AG04450 (cell line): ENCODE data around the gene TRPC1. TPM values are rescaled to one million over a fixed set of nuclear protein-coding genes. Genes with fewer than 3 reads are reported as not detected.

ENCODE experiments used
- CTCF ChIA-PET: fragments of 300-600, 350-600 bp; formaldehyde crosslinking; extraction: SDS; loops from one replicate; lab custom pipeline; 2022; ENCODE audit warnings: antibody characterized with exemption, inconsistent platforms; lab: Charles Lee
- POLR2A ChIA-PET: fragments of 350-600 bp; formaldehyde crosslinking; extraction: SDS; loops from one replicate; lab custom pipeline; 2021; ENCODE audit warnings: antibody characterized with exemption, inconsistent platforms; lab: Yijun Ruan, JAX
- DNase-seq: peaks from one replicate; pipeline ENCODE4 v3.0.0-alpha.2; 2011; ENCODE audit warnings: low read depth, low spot score
- H3K27ac ChIP-seq: one replicate; pipeline ENCODE4 v1.5.1; 2012; ENCODE audit warnings: low read depth, low read length, control low read depth
- H3K27me3 ChIP-seq: one replicate; pipeline ENCODE4 v1.6.0; 2012; ENCODE audit warnings: low read length; ENCODE audit not compliant: control insufficient read depth, insufficient read depth
- H3K4me3 ChIP-seq: 2 replicates; pipeline ENCODE4 v1.5.1; 2011; ENCODE audit warnings: mild to moderate bottlenecking, low read depth, low read length, control low read depth
- H3K9me3 ChIP-seq: 2 replicates; pipeline ENCODE4 v1.5.1; 2012; ENCODE audit warnings: low read length; ENCODE audit not compliant: control insufficient read depth, insufficient read depth
- CTCF ChIP-seq: IDR thresholded peaks from 2 replicates; pipeline ENCODE4 v1.5.1; 2011; ENCODE audit warnings: low read depth, low read length, control low read depth, inconsistent platforms
- polyA plus RNA-seq: library from polyadenylated mRNA; depleted of rRNA; stranded (reverse); fragments of >200 nt; gene quantifications from 2 replicates; pipeline ENCODE4 v1.2.3, GENCODE V29; 2011; rRNA removed
- small RNA-seq: library from RNA; depleted of rRNA; stranded (forward); fragments of <200 nt; gene quantifications from one replicate; pipeline ENCODE3, GENCODE V24; 2012; ENCODE audit warnings: low read depth; ENCODE audit not compliant: insufficient read length

The TRPC1 gene
- polyA plus RNA-seq, 1 experiment, result 9.9 TPM

GRCh38 chr3:142853270-142854168 lies 129.7 kb downstream of the TRPC1 start:
- no peak for DNase-seq
- Histone ChIP-seq H3K9me3 (no peaks in the 10 kb centered on the region), H3K4me3 (no peak overlapping the region), H3K27me3 (no peaks in the 10 kb centered on the region), H3K27ac (no peak overlapping the region)
- ChIA-PET CTCF (interaction anchor here (0.5 to 2.0 kb wide), 2 partner anchors 25 to 34 kb away, joined by 4 to 9 read pairs; no protein-coding TSS in a partner anchor), POLR2A (no interaction called here)
- no peak for TF ChIP-seq CTCF

GRCh38 chr3:142857056-142857455 lies 133.2 kb downstream of the TRPC1 start:
- H3K27ac ChIP-seq, result no peak overlapping the region
- H3K27me3 ChIP-seq, result peaks cover 3% of the 10 kb centered on the region
- H3K9me3 ChIP-seq, result no peaks in the 10 kb centered on the region
- no peak for TF ChIP-seq CTCF
- H3K4me3 ChIP-seq, result no peak overlapping the region
- ChIA-PET POLR2A (no interaction called here), CTCF (interaction anchor here (0.6 to 1.1 kb wide), 3 partner anchors 8 to 29 kb away, joined by 3 to 5 read pairs (median 4); no protein-coding TSS in a partner anchor)
- DNase-seq, result no peak

Small RNA genes lying within 50 kb of the gene (small RNA-seq; reads per million reads assigned to genes)
- not detected for gene RNU7-47P

Other genes with a start within 250 kb of the TRPC1 start
- gene ATR, start 145.3 kb upstream of the TRPC1 start, polyA plus RNA-seq, result 12.6 and 17.9 TPM in 2 replicates
- gene PLS1, start 127.6 kb upstream of the TRPC1 start, polyA plus RNA-seq, result 1.1 and 1.7 TPM in 2 replicates
- 0.96 and 1.1 TPM in 2 replicates for gene PCOLCE2, start 165.0 kb downstream of the TRPC1 start, polyA plus RNA-seq
- gene PAQR9, start 239.6 kb downstream of the TRPC1 start, polyA plus RNA-seq, result not detected in 2 replicates